HG03060 (cell line): ENCODE data around the gene ZNF81.
"Not testable (repeated sequence)": the region's sequence is repeated elsewhere in the genome, so short reads cannot be mapped to it uniquely, and the experiment has no call there.

Experiments
- ATAC-seq: cut with Tn5 transposase; IDR thresholded peaks from one replicate; pipeline ENCODE4 v1.9.1; 2021; ENCODE audit warnings: low read depth, moderate number of reproducible peaks; ENCODE audit not compliant: unreplicated experiment

ZNF81 gene

DNA sequence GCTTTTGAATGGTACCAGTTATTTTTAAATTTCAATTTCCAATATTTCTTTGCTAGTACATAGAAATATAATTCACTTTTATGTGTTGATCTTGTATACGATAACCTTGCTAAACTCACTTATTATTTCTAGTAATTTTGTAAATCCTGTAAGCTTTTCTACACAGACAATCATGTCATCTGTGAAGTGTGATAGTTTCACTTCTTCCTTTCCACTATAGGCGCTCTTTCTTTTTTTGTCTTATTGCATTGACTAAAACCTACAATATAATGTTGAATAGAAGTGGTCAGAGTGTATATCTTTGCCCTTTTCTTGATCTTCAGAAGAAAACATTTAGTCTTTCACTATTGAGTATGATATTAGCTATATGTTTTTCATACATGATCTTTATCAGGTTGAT lies 90.5 kb downstream of the ZNF81 start:
- no peak for ATAC-seq

DNA sequence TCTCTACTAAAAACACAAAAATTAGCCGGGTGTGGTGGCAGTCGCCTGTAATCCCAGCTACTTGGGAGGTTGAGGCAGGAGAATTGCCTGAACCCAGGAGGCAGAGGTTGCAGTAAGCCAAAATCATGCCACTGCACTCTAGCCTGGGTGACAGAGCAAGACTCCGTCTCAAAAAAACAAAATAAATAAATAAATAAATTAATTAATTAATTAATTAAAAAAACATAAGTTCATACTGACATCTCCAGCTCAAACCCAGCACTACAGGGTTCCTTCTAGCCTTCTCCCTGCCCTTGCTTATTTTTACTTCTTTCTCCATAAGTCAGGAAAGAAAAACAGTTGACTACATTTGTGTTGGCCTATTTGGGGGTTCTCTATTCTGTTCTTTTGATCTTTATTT lies 95.3 kb downstream of the ZNF81 start:
- ATAC-seq: not testable (repeated sequence)

DNA sequence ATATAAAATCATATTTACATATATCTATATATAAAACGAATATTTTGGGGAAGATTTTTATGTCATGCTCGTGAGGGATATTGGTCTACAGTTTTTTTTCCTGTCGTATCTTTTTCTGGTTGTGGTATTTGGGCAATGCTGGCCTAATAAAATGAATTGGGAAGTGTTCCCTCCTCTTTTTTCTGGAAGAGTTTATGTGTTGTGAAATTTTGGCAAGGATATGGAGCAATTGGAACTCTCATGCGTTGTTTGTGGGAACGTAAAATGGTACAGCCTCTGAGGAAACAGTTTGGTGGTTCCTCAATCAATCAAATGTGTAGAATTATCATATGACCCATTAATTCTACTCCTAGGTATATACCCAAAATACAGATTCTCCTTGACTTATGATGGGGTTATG lies 97.2 kb downstream of the ZNF81 start:
- no peak for ATAC-seq

DNA sequence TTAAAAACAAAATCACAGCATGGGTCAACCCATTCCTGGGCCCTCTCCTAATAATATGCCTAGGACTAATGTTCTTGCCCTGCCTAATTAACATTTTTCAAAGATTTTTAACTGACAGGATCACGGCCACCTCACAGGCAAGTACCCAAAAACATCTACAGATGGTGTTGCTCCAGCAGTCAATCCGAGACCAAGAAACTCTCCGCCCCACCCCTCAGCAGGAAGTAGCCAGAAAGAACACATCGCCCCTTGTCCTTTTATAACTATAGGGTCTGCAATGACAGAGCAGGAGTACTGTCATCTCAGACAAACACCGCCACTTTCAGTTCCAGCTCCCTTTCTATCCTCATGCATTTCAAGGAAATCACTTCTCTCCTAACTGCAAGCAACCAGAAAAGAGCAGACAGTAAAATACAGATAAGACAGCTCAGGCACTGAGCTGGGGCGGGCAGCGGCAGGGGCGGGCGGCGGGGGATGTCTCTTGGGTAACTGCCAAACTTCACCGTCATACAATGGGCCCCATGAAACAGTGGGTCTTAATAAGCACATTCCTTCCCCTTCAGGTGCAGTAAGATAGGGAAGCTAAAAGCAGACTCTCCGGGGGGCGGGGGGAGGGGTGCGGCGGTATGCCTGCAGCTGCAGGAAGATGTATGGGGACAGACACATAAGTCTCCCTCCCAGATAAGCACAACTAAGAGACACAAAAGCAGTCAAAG lies 99.7 kb downstream of the ZNF81 start:
- no peak for ATAC-seq

DNA sequence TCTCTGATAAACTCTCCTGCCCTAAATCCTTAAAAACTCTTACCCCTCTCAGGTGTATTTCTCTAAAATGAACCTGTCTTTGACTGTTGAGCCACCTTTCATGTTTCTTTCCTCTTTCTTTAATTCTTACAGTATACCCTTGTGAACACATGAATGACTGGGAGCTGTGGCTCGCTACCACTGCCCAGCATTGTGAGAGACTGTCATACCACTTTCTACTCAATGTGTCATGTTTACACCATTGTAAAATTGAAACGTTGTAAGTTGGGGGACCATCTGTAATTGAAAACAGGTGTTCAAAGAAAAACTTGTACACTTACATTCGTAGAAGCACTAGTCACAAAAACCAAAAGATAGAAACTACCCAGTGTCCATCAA lies 100.2 kb downstream of the ZNF81 start:
- ATAC-seq: no peak

DNA sequence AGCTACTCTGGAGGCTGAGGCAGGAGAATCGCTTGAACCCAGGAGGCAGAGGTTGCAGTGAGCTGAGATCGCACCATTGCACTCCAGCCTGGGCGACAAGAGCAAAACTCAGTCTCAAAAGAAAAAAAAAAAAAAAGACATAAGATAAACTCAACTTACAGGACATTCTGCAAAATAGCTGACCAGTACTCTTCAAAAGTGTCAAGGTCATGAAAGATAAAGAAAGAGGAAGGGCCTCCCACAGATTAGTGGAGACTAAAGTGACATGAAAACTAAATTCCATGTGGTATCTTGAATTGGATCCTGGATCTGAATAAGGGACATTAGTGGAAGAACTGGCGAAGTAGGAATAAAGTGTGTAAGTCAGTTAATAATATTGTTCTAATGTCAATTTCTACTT lies 103.7 kb downstream of the ZNF81 start:
- no peak for ATAC-seq

DNA sequence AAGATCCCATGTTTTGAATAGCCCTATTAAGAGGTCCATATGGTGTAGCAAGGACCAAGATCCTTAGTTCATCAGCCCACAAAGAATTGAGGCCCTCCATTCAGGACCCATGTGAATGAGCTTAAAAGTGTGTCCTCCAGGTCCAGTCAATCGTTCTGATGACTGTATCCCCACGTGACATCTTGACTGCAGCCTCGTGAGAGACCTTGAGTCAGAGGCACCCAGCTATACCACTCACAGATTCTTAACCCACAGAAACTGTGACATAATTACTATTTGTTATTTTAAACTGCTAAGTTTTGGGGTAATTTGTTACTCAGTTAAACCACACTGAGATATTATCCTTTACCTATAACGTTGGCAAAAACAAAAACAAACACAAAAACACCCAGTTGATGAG lies 104.7 kb downstream of the ZNF81 start:
- no peak for ATAC-seq

DNA sequence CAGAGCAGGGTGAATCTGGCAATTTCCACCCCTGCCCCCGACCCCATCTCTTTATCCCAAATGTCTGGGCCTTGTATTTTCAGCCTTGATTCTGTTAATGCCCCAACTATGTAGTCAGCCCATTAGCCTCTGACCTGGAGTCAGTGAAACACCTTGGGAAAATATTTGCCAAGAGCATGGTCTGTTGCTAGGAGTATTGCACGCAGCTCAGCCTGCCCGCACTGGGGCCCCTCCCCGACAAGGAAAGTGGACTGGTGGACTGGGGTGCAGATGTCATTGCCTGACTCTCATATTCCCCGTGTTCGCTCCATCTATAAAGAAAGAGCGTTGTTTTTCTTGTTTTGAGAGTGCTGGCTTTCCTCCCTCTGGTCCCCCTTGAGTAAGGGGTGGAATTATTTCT lies 118.6 kb downstream of the ZNF81 start:
- ATAC-seq: not testable (repeated sequence)

DNA sequence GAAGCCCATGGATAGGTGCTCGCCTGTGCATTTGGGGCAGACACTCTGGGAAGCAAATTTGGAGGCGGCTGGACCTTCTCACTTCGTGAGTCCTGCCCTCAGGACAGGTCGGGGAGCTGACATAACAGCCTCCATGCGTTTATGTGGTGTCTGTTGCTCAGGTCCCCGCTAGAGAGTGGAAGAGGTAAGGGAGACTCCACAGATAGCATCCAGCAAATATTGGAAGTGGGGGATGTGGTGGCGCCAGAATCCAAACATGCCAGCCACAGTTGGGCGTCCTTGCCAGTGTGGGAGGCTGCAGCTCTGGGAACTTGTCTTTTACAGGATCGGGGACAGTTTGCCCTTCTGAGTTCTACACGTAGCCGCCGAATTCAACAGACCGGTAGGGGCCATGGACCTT lies 119.3 kb downstream of the ZNF81 start:
- ATAC-seq: no peak

DNA sequence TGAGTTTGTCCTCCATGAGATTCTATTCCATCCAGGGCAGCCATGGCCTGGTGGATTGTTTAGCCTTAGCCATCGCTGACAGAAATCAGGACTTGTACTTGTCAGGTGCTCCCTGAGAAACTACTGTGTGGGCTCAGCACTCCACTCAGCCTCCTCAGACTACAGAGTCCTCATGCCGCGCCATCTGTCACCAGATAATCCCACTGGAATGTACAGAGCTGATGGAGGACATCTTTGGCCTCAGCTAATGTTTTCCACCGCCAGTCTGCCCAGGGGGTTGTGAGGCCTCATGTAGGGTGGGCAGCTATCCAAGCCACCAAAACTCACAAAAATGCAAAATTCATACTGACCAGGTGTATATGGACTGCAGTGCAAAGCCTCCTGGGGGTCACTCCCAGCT lies 121.5 kb downstream of the ZNF81 start:
- not testable (repeated sequence) for ATAC-seq

DNA sequence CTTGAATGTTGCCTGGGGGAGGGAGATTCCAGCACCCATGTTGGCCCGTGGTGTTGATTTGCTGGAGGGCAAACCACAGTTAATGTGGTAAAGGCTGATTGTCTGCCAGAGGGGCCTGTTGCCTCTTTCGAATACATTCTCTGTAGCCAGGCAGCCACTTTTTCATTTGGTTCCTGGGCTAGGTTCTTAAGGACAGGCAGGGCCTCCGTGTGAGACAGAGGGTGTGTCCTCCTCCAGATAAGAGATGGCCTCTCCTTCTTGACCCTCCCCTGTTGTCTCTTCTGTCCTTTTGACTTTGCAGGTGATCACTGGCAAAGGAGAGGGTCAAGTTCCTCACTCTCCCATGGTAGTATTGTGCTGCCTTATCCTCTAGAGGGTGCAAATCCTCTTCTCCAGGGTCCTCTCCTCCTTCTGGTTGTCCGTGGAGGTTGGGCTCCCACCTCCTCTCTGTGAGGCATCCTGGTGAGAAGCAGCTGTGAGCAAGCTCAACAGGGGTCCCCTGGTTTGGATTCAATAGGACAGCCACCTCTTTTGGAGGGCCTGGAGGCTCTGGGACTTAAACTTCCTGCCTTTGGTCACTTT lies 122.2 kb downstream of the ZNF81 start:
- no peak for ATAC-seq

DNA sequence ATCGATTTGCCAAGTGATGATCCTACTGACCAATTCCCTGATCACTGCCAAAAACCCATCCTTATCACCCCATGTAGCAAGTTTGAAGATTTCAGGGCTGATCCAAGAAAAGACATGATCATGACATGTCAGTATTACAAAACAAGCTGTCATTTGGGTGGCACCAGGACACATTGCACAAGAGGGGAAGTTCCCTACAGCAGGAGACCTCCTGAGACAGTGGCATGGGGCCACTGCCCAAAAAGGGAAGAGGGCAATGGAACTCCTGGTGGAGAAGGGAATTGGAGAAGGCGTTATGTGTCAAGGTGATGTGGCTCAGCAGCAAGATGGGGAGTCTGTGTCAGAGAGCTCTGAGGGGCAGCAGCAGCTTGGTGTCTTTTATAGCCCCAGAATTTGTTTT lies 123.7 kb downstream of the ZNF81 start:
- no peak for ATAC-seq

DNA sequence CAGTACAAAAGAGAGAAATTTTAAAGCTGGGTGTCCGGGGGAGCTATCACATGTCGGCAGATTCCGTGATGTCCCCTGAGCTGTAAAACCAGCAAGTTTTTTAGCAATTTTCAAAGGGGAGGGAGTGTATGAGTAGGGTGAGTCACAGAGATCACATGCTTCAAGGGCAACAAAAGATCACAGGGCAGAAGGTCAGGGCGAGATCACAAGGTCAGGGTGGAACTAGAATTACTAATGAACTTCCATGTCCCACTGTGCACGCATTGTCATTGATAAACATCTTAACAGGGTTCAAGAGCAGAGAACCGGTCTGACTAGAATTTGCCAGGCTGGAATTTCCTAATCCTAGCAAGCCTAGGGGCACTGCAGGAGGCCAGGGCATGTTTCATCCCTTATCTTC lies 125.1 kb downstream of the ZNF81 start:
- ATAC-seq: not testable (repeated sequence)

DNA sequence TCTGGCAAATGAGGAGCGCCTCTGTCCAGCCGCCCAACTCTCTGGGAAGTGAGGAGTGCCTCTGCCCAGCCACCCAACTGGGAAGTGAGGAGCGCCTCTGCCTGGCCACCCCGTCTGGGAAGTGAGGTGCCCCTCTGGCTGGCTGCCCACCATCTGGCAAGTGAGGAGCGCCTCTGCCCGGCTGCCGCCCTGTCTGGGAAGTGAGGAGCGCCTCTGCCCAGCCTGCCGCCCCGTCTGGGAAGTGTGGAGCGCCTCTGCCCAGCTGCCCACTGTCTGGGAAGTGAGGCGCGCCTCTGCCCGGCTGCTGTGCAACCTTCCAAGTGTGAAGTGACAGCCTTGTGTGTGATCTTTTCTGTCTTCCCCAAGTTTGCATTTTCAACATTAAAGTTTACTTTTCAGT lies 128.8 kb downstream of the ZNF81 start:
- not testable (repeated sequence) for ATAC-seq
